Vagina (tissue), 2 donors: ENCODE data around the gene PLIN1.

Experiments
- CTCF ChIP-seq, 3 experiments: fragments of 450-650 bp in 2 of 3; fragments of 200-600 bp in 1 of 3; sonication (generic) in 1 of 3; IDR thresholded peaks; one replicate each; pipeline ENCODE4 v1.5.1; 2017 to 2019; ENCODE audit warnings: antibody characterized with exemption in 3 of 3, mild to moderate bottlenecking in 2 of 3, moderate library complexity in 2 of 3
- POLR2A ChIP-seq, 2 donors: fragments of 450-650 bp; IDR thresholded peaks; one replicate each; pipeline ENCODE4 v1.6.1; 2017; ENCODE audit warnings: antibody characterized with exemption in 2 of 2, mild to moderate bottlenecking in 2 of 2, moderate library complexity in 2 of 2

- TF ChIP-seq POLR2A (IDR thresholded peaks at IDR 0.05) (no peak), CTCF (IDR thresholded peaks at IDR 0.05) (no peak)
Measured at GRCh38 chr15:89714775-89715174, 35.6 kb upstream of the PLIN1 start.
